GM12875 (cell line): ENCODE measurements around the gene HNRNPUL2.
A peak's percentile ranks its signal among the peaks of the same experiment; 100 is the strongest.

Source experiments
- H3K4me3 ChIP-seq: one replicate; pipeline ENCODE4 v1.5.1; 2011; ENCODE audit warnings: low read depth, low read length, control low read depth
- TF ChIP-seq, protein P1 (sequence below): IDR thresholded peaks from 2 replicates; pipeline ENCODE4 v1.5.1; 2011; ENCODE audit warnings: low read depth, mild to moderate bottlenecking, control low read depth, inconsistent platforms, low read length, moderate library complexity, borderline replicate concordance; ENCODE audit not compliant: insufficient read depth

The HNRNPUL2 gene

GRCh38 chr11:62713343-62713742 is 13.9 kb downstream of the HNRNPUL2 start:
- TF ChIP-seq, protein P1, sequence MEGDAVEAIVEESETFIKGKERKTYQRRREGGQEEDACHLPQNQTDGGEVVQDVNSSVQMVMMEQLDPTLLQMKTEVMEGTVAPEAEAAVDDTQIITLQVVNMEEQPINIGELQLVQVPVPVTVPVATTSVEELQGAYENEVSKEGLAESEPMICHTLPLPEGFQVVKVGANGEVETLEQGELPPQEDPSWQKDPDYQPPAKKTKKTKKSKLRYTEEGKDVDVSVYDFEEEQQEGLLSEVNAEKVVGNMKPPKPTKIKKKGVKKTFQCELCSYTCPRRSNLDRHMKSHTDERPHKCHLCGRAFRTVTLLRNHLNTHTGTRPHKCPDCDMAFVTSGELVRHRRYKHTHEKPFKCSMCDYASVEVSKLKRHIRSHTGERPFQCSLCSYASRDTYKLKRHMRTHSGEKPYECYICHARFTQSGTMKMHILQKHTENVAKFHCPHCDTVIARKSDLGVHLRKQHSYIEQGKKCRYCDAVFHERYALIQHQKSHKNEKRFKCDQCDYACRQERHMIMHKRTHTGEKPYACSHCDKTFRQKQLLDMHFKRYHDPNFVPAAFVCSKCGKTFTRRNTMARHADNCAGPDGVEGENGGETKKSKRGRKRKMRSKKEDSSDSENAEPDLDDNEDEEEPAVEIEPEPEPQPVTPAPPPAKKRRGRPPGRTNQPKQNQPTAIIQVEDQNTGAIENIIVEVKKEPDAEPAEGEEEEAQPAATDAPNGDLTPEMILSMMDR = no peak
- no peak overlapping the region for H3K4me3 ChIP-seq

GRCh38 chr11:62712861-62713260 is 14.4 kb downstream of the HNRNPUL2 start:
- no peak overlapping the region for H3K4me3 ChIP-seq
- TF ChIP-seq, protein P1 = no peak

- H3K4me3 ChIP-seq = no peak overlapping the region
- TF ChIP-seq, protein P1 = no peak
These were observed 14.9 kb downstream of the HNRNPUL2 start for GRCh38 chr11:62712276-62712812.

GRCh38 chr11:62710001-62710345 is 17.3 kb downstream of the HNRNPUL2 start:
- H3K4me3 ChIP-seq = peak overlapping the region; percentile 49
- TF ChIP-seq, protein P1 = no peak

GRCh38 chr11:62709247-62710000 is 17.8 kb downstream of the HNRNPUL2 start:
- TF ChIP-seq, protein P1 = no peak
- peak overlapping the region; percentile 63 for H3K4me3 ChIP-seq

GRCh38 chr11:62708793-62709192 is 18.5 kb downstream of the HNRNPUL2 start:
- peak overlapping the region; percentile 63 for H3K4me3 ChIP-seq
- TF ChIP-seq, protein P1 = no peak

GRCh38 chr11:62708392-62708791 is 18.9 kb downstream of the HNRNPUL2 start:
- TF ChIP-seq, protein P1 = no peak
- peak overlapping the region; percentile 63 for H3K4me3 ChIP-seq
